HG02970 (cell line): ENCODE data around the gene ACOX3.
"Not testable (repeated sequence)": the region's sequence is repeated elsewhere in the genome, so short reads cannot be mapped to it uniquely, and the experiment has no call there.

Experiments
- ATAC-seq: cut with Tn5 transposase; IDR thresholded peaks from one replicate; pipeline ENCODE4 v1.9.1; 2021; ENCODE audit warnings: mild to moderate bottlenecking, moderate library complexity, moderate number of reproducible peaks; ENCODE audit not compliant: unreplicated experiment, low FRiP score

Gene ACOX3

DNA sequence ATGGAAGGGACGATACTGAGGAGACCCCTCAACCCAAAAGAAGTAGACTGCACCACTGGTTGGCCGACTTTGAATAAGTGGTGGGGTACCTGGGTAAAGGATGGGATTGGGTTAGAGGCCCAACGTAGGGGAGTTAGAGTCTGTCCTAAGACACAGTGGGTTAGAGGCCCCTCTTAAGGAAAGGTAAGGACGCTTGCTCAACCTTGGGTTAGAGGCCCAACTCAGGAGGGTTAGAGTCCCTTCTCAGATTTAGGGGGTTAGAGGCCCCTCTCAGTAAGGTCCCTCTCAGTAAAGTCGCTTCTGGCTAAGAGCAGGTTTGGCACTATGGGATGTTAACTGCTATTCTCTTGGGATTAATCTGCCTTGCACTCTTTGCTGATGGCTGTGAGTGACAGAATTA lies 81.3 kb downstream of the ACOX3 start:
- no peak for ATAC-seq

DNA sequence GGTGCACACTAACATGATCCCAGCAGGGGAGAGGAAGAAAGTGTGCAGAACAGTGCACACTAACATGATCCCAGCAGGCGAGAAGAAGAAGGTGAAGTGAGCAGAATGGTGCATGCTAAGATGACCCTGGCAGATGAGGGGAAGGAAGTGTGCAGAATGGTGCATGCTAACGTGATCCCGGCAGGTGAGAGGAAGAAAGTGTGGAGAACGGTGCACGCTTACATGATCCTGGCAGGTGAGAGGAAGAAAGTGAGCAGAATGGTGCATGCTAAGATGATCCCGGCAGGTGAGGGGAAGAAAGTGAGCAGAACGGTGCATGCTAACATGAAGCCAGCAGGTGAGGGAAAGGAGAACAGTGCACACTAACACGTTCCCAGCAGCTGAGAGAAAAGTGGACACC lies 83.7 kb downstream of the ACOX3 start:
- ATAC-seq, result no peak

DNA sequence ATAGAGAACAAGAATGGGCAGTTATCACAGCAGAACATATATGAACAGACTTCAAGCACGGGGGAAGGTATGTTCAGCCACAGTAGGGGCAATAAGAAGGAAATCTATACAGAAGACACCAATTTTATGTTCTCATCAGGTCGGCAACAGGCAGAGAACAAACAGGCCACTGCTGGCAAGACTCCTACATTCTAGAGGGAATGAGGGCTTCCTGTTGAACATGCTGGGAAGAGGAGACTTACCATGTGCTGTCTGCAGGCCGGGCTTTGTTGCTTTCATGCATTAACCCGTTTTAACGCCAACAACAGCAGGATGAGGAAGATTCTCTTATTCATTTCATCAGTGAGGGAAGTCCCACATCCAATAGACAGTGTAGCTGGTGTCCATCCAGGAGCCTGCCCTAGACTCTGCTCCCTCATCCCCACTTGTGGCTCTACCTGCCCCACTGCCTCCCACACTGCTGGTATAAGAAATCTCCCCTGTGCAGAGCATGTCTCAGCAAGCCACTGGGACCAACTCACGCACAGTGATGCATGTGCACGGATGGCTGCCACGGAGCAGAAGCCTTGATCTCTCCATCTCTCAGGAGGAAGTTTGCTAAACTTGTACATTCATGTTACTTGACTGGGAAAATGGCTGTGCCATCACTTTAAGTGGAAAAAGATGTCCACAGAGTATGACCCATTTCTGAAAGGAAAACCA lies 84.5 kb downstream of the ACOX3 start:
- ATAC-seq, result no peak

DNA sequence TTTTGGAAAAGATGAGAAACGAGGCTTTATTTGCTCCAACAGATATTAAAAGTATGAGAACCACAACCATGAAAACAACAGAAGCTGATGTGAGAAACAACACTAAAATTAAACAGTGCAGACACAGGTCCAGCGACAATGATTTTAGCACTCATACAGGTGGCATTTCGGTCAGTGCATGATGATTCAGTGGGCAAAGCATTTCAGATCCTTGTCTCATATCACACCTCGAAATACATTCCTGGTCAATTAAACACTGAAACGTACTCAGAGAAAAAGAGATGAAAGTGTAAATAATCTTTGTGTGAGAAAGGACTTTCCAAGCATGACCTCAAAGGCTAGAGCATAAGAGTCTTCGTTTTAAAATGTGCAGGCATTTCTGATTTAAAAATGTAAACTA lies 85.2 kb downstream of the ACOX3 start:
- ATAC-seq, result no peak

DNA sequence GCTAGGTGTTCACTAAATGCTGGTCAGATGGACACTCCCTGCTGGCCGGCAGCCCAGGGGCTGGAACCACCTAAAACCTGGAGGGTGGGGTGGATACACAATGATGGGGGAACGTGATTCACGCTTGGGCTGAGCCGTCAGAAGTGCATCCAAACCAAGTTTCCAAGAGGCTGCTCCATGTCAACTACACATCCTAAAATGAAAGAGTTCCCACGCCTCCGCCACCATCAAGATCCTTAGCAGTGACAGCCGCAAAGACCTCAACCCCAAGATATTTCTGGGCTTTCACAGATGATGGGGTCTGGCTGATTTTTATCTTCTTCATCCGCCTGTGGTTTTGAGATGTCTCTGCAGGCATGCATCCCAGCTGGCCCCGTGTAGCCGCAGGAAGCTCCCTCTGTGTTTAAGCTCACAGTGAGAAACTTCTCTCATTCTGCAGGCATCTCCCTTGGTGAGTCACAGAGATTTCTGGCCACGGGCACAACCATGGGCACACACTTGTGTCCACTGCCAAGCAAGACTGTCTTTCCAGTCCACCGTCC lies 86.5 kb downstream of the ACOX3 start:
- no peak for ATAC-seq

DNA sequence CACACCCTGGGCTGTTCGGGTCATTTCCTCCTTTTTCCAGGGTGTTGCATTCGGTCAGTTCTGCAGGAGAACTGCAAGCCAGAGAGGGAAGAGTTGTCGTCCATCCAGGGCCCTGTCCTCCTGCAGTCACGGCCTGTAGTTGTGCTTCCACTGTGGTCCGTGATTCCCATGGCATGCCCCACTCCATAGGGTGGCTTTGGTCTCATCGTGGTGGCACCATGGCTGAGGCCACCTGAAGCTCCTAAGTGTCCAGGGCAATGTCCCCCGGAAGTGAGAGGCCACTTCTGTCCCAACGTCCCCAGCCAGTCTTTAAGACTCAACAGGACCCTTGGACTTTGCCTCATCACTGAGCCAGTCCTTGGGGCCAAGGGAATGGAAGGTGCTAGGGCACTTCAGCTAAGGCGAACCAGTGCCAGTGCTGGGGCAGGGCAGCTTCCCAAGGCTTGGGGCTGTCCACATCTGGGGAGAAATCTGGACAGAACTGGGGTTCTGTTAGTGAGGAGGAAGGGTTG lies 87.3 kb downstream of the ACOX3 start:
- no peak for ATAC-seq

DNA sequence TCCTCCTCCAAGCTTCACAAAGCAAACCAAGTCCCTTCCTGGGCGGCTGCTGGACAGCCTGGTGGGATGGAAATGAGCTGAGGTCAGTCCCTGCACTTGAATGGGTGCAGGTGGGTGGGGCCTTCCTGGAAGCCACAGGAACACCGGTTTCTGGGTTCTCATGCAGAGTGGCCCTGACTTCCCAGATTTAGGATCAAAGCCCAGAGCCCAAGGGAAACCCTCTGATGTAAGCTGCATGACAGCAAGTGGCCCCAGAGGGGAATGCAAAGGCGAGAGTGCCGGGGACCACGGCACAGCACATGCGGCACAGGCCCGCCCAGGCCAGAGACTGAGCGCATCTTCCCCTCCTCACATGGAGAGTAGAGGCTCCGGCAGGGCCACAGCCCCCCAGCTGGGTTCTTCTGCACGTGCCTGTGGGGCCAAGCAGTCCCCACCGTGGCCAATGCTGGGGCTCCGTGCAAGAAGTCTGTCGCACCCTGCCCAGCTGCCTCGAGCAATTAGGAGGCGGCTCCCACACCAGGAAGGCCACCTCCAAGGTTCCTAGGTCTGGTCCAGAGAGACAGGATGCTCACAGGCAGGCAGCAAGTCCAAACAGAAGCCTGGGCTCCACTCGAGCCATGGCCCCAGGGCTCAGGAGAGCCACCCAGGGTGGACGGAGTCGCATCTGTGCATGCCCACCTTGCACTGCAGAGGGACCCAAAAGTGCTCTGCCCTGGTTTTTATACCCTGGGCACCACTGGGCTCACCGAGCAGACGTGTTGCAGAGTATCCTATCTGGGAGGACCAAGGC lies 88.0 kb downstream of the ACOX3 start:
- ATAC-seq, result no peak

DNA sequence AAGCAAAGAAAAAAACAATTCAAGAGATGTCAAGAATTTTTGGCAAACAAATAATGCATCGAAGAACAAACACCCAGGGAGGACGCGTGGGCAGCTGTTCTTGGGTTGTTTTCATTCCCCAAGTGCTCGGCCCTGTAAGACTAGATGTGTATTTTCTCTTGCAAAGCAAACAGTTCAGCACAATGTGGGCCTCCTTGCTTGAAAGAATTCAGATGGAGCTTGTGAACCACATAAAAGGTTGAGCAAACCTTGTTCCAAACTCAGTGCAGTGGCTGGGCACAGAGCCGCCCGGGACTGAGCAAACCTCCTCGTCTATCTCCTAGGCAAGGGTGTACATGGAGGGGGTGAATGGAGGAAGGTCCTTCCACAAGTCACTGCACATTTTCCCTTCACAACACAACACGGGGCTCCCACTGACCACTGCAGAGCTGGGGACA lies 88.6 kb downstream of the ACOX3 start:
- ATAC-seq, result no peak

DNA sequence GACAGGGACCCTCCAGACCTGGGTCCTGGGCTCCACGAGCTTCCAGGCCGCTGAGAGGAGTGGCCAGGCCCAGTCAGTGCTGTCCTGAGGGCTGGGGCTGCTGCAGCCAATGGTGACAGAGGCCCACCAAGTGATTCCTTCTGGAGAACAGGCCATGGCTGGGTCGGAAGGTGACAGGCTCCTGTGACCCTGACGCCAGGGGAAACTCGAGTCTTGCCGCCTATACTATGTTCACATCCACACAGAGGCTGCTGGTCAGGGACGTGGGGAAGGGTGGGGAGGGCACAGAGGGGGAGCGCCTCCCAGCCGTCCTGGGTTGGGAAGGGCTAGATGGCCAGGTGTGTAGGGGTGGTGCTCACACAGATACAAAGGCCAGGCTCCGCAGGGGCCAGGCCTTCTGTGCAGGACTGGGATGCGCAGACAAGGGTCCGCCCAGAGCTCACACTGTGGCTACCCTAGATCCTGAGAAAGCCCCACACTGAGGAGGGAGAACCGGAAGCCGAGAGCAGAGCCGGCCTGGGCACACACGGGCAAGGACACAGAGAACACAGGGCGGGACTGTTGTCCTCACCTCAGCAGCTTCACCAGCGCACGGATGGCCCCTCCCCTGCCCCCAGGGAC lies 89.6 kb downstream of the ACOX3 start:
- no peak for ATAC-seq

DNA sequence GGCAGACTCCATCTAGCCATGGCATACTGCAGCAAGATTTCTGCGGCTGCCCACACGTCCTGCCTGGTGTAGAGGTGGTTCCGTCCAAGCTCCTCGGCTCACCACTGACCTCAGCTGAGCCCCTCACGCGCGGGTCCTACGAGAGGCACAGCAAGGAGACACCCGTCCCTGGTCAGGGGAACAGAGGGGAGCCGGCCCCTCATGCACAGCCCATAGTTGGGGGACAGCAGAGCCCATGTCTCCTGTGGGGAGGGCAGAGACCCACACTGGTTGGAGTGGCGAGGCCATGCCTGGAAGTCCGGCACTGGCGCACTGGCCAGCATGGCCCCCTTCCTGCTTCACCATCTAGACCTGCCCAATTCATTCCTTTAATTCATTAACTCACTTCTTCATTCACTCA lies 90.2 kb downstream of the ACOX3 start:
- ATAC-seq, result no peak

DNA sequence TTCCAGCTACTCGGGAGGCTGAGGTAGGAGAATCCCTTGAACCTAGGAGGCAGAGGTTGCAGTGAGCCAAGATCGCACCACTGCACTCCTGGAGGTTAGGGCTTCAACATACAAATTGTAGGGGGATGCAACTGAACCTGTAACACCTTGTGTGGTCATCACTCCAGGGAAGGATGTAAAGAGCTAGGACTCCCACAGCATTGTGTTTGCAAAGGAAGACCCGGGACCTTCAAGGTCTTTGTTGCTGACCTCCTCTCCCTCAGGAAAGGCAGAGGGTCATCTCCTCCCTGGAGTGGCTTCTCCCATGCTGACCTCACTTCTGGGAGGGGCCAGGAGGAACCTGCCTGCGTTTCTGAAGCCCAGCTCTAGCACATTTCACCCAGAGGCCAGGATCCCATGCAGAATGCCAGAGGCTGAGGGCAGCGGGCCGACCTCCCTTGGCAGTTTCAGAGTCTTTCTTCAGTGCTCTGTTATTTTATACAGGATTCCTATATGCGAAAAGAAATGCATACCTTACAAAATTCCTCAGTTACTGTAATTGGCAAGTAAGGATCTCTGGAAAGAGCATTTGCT lies 90.8 kb downstream of the ACOX3 start:
- no peak for ATAC-seq

DNA sequence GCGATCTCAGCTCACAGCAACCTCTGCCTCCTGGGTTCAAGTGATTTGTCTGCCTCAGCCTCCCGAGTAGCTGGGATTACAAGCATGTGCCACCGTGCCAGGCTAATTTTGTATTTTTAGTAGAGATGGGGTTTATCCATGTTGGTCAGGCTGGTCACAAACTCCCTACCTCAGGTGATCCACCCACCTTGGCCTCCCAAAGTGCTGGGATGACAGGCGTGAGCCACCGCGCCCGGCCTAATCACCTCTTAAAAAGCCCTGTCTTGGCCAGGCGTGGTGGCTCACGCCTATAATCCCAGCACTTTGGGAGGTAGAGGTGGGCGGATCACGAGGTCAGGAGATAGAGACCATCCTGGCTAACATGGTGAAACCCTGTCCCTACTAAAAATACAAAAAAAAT lies 91.3 kb downstream of the ACOX3 start:
- ATAC-seq, result not testable (repeated sequence)

DNA sequence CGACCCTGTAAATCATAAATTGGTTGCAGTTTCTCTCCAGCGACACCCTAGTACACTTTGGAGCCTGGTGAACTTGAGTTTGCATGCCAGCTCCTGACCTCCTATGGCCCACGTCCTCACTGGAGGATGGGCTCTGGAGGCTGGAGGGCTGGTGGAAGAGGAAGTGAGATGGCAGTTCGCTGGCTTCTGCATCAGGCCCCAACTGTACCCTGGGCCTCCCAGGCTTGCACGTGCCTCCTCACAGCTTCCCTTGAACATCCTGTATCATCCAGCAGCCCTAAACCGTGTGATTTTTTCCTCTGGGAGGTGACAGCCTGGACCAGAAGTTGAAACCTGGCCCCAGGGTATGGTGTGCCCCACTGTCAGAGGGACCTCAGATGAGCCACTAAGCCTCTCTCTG lies 92.5 kb downstream of the ACOX3 start:
- ATAC-seq, result no peak

DNA sequence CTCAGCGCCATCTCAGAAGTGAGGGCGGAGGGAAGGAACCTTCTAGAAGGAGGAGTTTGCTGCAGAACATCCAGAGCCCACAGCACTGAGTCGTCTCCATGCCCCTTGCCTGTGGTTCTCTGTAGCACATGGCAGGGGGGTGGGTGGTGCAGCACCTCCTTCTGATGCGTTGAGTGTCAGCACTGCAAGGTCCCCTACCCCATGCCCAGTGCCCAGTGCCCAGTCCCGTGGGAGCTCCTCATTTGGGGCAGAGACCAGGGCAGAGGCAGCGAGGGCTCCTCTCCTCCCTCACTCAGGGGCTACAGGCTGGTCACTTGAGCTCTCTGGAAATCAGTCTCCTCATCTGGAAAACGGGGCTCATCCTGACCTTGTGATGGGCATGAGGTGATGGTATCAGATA lies 92.9 kb downstream of the ACOX3 start:
- ATAC-seq, result no peak

DNA sequence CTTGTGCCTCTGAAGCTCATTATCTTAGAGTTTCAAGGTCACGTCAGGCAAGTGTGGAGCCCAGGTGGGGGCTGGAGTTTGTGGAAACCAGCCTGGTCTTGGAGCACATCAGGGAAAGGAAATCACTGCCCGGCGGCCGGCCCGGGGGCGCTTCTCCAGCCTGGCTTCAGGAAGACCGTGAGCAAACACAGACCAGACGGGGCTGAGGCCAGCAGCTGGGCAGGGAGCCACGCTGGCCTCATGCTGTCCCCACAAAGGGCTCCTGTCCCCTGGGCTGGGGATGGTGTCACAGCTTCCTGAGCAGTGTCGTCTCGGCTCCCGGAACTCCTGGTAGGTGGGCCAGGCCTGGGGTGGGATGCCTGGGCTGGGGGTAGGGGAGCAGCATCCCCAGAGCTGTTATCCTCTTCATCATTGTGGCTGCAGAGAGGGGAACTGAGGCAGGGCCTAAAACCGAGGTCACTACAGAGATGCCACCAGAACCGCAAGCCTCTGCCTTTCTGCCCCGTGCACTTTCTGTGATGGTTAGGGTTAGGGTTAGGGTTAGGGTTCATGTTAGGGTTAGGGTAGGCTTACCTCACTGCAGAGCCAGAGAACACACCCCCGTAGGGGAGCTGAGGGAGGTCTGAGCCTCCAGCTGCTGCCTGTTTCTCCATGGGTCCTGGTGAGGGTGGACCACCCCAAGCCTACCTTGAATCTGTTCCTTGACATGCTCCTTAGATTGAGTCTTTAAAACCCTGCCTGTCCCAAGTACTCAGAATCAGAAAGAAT lies 93.5 kb downstream of the ACOX3 start:
- ATAC-seq, result no peak

DNA sequence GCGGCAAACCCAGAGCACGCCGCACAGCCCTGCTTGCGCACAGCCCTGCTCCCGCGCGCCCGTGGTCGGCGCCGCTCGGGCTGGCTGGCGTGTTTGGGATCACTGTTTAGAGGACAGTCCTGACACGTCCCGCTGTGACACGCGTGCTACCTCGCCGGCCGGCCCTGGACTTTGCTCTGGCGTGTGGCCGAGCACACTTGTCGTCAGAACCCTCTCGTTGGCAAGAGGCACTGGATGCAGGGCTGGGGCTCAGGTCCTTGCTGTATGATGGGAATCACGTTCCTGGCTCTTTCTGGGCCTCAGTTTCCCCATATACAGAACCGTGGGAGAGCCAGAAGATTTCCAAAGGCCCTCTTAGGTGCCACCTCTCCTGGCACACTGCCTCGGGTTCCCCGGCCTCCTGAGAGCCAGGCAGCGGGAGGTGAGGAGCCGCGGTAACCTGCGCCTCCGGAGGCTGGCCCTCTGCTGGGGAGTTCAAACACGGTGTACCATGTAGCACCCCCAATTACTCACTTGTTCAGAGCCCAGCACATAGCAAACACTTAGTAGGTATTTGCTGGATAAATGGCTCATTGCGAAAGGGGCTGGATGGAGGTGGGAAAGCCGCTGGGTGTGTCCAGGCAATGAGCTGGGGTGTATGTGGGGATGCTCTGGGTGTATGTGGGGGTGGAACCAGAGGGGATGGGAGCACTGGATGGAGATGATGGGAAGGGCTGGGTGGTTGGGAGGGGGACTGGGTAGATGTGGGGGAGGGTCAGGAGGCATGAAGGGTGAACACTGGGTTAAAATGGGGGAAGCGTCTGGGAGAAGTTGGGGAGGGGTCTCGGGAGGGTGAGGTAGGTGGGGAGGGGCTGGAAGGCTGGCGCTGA lies 94.3 kb downstream of the ACOX3 start:
- ATAC-seq, result no peak

DNA sequence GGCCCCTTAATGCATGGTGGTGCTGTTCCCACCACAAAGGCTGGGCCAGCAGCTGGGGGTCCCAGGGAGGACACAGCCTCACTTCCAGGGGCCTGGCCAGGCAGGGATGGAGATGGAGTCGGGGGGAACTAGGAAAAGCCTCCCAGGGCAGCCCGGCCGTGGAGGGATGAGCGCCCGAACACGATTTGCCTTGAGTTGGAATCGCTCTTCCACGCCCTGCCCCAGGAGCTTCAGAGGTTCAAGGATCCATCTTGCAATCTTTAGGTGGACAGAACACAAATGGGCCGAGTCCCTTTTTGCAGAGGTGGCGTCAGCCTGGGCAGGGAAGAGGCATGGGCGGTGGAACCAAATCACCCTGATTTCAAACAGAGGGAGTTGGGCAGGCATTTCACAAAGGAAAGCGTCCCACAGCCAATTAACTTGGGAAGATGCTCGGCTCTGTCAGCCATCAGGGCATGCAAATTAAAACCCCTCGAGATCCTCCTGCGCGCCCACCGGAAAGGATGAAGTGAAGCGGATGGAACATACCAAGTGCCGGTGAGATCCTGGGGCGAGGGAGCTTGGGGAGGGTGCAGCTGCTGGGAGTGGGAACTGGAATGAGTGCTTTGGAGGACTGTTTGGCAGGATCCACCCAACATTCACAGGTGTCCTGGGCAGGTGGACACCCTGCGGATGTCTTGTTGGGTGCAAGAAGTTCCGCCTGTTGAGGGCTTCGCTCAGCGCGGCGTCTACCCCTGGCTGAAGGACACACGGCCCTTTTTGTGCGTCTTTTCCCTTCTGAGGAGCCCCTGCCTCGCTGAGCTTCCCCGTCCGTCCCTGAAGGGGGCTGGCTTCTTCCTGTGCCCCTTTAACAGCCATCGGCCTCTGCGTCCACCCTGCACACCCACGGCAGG lies 95.2 kb downstream of the ACOX3 start:
- no peak for ATAC-seq

DNA sequence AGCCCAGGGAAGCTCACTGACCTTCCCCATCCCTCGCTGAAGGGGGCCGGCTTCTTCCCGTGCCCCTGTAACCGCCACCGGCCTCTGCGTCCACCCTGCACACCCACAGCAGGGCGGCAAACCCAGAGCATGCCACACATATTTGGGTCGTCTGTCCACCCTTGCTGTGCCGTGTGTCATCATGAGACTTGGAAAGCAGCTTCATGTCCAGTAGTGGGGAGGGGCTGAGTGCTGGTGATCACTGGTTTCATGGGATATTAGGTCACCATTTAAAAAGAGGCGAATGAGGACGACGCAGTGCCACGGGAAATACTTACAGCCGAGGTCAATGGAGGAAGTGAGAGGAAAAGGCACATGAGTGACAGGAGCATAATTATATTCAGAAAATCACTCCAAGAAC lies 96.1 kb downstream of the ACOX3 start:
- ATAC-seq, result no peak
